ENCODE data around the gene CEP19. TPM values are rescaled to one million over a fixed set of nuclear protein-coding genes. Genes with fewer than 3 reads are reported as not detected.

The CEP19 gene
- polyA plus RNA-seq, 1 donor (not counting 4 experiments of a cell fraction or from before 2014, with no cell fraction given): 3.1 TPM

DNA sequence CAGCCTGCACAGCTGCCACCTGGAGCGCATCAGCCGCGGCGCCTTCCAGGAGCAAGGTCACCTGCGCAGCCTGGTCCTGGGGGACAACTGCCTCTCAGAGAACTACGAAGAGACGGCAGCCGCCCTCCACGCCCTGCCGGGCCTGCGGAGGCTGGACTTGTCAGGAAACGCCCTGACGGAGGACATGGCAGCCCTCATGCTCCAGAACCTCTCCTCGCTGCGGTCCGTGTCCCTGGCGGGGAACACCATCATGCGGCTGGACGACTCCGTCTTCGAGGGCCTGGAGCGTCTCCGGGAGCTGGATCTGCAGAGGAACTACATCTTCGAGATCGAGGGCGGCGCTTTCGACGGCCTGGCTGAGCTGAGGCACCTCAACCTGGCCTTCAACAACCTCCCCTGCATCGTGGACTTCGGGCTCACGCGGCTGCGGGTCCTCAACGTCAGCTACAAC lies 52.1 kb downstream of the CEP19 start:
- H3K4me3 ChIP-seq (ENCODE audit: control insufficient read depth in 2 of 3, extremely low read depth in 1 of 3, insufficient read depth in 2 of 3, low read depth in 1 of 3, low read length in 3 of 3): no peak overlapping the region
- H3K9me1 ChIP-seq (ENCODE audit: control insufficient read depth, extremely low read depth, insufficient read depth, low read length): no peaks in the 10 kb centered on the region
- H3K36me3 ChIP-seq (ENCODE audit: control insufficient read depth in 2 of 2, extremely low read depth in 1 of 2, insufficient read depth in 2 of 2, low read length in 2 of 2): no peaks in the 10 kb centered on the region
- TF ChIP-seq EZH2 (IDR thresholded peaks at IDR 0.05; ENCODE audit: low read length) (no peak), CTCF (optimal IDR thresholded peaks at IDR 0.05 in 1 of 3, IDR thresholded peaks at IDR 0.05 in 1 of 3, conservative IDR thresholded peaks at IDR 0.05 in 1 of 3; ENCODE audit: extremely low read depth in 1 of 3, insufficient read depth in 2 of 3, low read length in 3 of 3) (no peak)
- H3K9ac ChIP-seq (ENCODE audit: control insufficient read depth, extremely low read depth, insufficient read depth, low read length): no peak overlapping the region
- dilution Hi-C loops (cut with MboI; ENCODE audit: extremely low pct_ligation_motif_present, low sequenced_read_pairs): no loop called here
- H3K27ac ChIP-seq (ENCODE audit: control insufficient read depth, insufficient read depth, low read length): no peak overlapping the region
- DNase-seq (ENCODE audit: low read depth, low spot score) (no peak), FAIRE-seq (no peak)
- H4K20me1 ChIP-seq (ENCODE audit: control insufficient read depth, extremely low read depth, insufficient read depth, low read length): no peaks in the 10 kb centered on the region
- H3K27me3 ChIP-seq (ENCODE audit: control insufficient read depth, extremely low read depth, insufficient read depth, low read length): peaks cover 11% of the 10 kb centered on the region
- no peaks in the 10 kb centered on the region for H3K79me2 ChIP-seq (ENCODE audit: control insufficient read depth, insufficient read depth, low read length)
- H2AFZ ChIP-seq (ENCODE audit: control insufficient read depth, low read length): no peak overlapping the region
- no peaks in the 10 kb centered on the region for H3K4me1 ChIP-seq (ENCODE audit: control insufficient read depth, extremely low read depth, insufficient read depth, low read length)
- H3K9me3 ChIP-seq (ENCODE audit: control insufficient read depth, low read depth, low read length): no peaks in the 10 kb centered on the region
- no peak overlapping the region for H3K4me2 ChIP-seq (ENCODE audit: control insufficient read depth, extremely low read depth, insufficient read depth, low read depth, low read length)

Small RNAs within 50 kb of the gene (small RNA-seq; reads per million reads assigned to genes)
- 0 reads per million in 3 experiments for gene RNU4-89P (ENCODE audit: insufficient read length in 3 of 3, low read depth in 3 of 3, low replicate concordance in 1 of 3)
- gene RNU6-646P (ENCODE audit: insufficient read length in 3 of 3, low read depth in 3 of 3, low replicate concordance in 1 of 3): 0 reads per million in 3 experiments

Other genes starting within 250 kb of the CEP19 start
- gene RNF168, start 208.5 kb downstream of the CEP19 start, polyA plus RNA-seq: 3.4 to 7.2 TPM (median 4.2 TPM) in 3 replicates
- gene SMCO1, start 196.9 kb downstream of the CEP19 start, polyA plus RNA-seq: not detected in 3 replicates
- gene WDR53, start 143.7 kb downstream of the CEP19 start, polyA plus RNA-seq: 9.8 to 14.2 TPM (median 10.4 TPM) in 3 replicates
- 9.2 to 17.9 TPM (median 10.0 TPM) in 3 replicates for gene FBXO45, start 143.6 kb downstream of the CEP19 start, polyA plus RNA-seq
- 0.02 to 0.05 TPM (median 0.03 TPM) in 3 replicates for gene NRROS, start 72.6 kb downstream of the CEP19 start, polyA plus RNA-seq
- gene PIGX, start 127 bp upstream of the CEP19 start, polyA plus RNA-seq: 17.2 to 25.0 TPM (median 19.0 TPM) in 3 replicates
- gene PAK2, start 27.6 kb upstream of the CEP19 start, polyA plus RNA-seq: 37.2 to 59.4 TPM (median 52.3 TPM) in 3 replicates
- gene SENP5, start 155.7 kb upstream of the CEP19 start, polyA plus RNA-seq: 15.2 to 17.3 TPM (median 16.5 TPM) in 3 replicates
- 54.8 to 71.4 TPM (median 58.8 TPM) in 3 replicates for gene NCBP2, start 230.3 kb upstream of the CEP19 start, polyA plus RNA-seq

Measured in keratinocyte (primary cell).